Measurements from ENCODE around the gene PCBP3. TPM values are rescaled to one million over a fixed set of nuclear protein-coding genes. Genes with fewer than 3 reads are reported as not detected.

Gene PCBP3
- total and polyA plus RNA-seq, 2 of the 8 experiments (the other 6 are each of a cell fraction or from before 2014, with no cell fraction given), result 3.5 to 6.3 TPM

DNA sequence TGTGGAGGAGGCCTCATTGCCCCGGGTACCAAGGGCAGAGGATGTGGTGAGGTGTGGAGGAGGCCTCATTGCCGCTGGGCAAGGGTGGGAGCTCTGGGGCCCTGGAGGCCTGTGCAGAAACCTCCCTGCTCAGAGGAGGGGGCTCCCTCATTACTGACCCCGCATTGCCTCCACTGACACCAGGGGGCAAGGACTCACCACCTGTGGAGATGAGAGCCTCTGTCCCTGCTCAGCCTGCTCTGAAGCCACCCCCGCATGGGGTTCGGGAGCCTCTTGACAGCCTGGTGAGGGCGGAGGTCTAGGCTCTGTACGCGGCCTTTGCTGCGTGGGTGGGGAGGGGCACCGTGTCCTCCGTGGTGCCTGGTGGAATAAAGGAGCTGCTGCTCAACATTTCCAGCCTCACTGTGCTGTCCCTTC, 243.1 kb downstream of the PCBP3 start:
- Histone ChIP-seq H3K18ac (ENCODE audit: extremely low read depth, low read length) (no peak overlapping the region), H3K4me1 (replicated peaks in 1 of 4; ENCODE audit: control insufficient read depth in 3 of 4, insufficient read depth in 4 of 4, low read length in 3 of 4) (no peaks in the 10 kb centered on the region), H3K23me2 (ENCODE audit: low read depth, low read length) (no peaks in the 10 kb centered on the region), H2BK120ac (replicated peaks; ENCODE audit: low read depth, low read length) (no peak overlapping the region), H3K4ac (replicated peaks; ENCODE audit: insufficient read length, low read depth, low read length) (no peak overlapping the region), H3K27me3 (replicated peaks in 1 of 4; ENCODE audit: control insufficient read depth in 3 of 4, extremely low read depth in 1 of 4, insufficient read depth in 3 of 4, low read length in 3 of 4) (no peaks in the 10 kb centered on the region), H2BK12ac (ENCODE audit: low read depth, low read length) (no peak overlapping the region), H3K14ac (ENCODE audit: insufficient read length) (no peak overlapping the region), H3K4me2 (ENCODE audit: insufficient read depth in 1 of 2, low read depth in 2 of 2, low read length in 2 of 2) (no peak overlapping the region), H3K79me2 (ENCODE audit: control insufficient read depth in 1 of 2, insufficient read depth in 2 of 2, low read length in 2 of 2) (no peaks in the 10 kb centered on the region), H4K8ac (ENCODE audit: extremely low read depth, insufficient read depth, low read length) (no peak overlapping the region), H2AFZ (ENCODE audit: low read length) (no peak overlapping the region), H4K91ac (replicated peaks; ENCODE audit: insufficient read length, low read length) (no peak overlapping the region), H3K79me1 (ENCODE audit: low read depth, low read length) (no peaks in the 10 kb centered on the region; the same call in 1 of the 2 replicates), H2BK5ac (ENCODE audit: low read depth, low read length) (no peak overlapping the region), H4K5ac (ENCODE audit: insufficient read length, low read depth, low read length) (no peak overlapping the region), H3K23ac (ENCODE audit: insufficient read length) (no peak overlapping the region), H2BK15ac (ENCODE audit: low read length) (no peak overlapping the region), H3K27ac (ENCODE audit: low read depth, low read length) (no peak overlapping the region), H4K20me1 (replicated peaks in 1 of 2; ENCODE audit: control insufficient read depth in 1 of 2, insufficient read depth in 2 of 2, low read length in 2 of 2) (no peaks in the 10 kb centered on the region), H2BK20ac (ENCODE audit: low read length) (no peak overlapping the region), H3K9ac (replicated peaks in 1 of 4; ENCODE audit: extremely low read depth in 1 of 4, low read depth in 3 of 4, low read length in 3 of 4) (no peak overlapping the region), H2AK5ac (ENCODE audit: low read depth, low read length) (no peak overlapping the region), H3K4me3 (ENCODE audit: extremely low read depth in 1 of 4, insufficient read depth in 2 of 4, low read depth in 3 of 4, low read length in 4 of 4) (no peak overlapping the region), H3K56ac (replicated peaks; ENCODE audit: insufficient read length, low read depth, low read length) (no peak overlapping the region), H3K36me3 (ENCODE audit: control insufficient read depth in 2 of 4, insufficient read depth in 4 of 4, low read length in 3 of 4) (no peaks in the 10 kb centered on the region), H3K9me3 (ENCODE audit: insufficient read depth in 2 of 2, low read depth in 1 of 2, low read length in 1 of 2) (no peaks in the 10 kb centered on the region)
- WGBS, 2 experiments (ENCODE audit: extremely low coverage in 1 of 2, insufficient coverage in 1 of 2, insufficient read length in 1 of 2, insufficient replicate concordance in 2 of 2, low coverage in 1 of 2, low lambda C conversion rate in 2 of 2, missing lambda C conversion rate in 1 of 2), result 88% methylated on average over 11 of the region's 11 CpGs; no CpG with 5 or more reads in 1 of the 2 experiments
- POLR2A ChIA-PET (ENCODE audit: partially characterized antibody), result no interaction called here
- FAIRE-seq (no peak), DNase-seq (ENCODE audit: low read depth in 1 of 2, low spot score in 2 of 2) (no peak)
- CTCF ChIA-PET (ENCODE audit: partially characterized antibody), result interaction anchor here (1.2 to 3.8 kb wide), 3 partner anchors 36 to 136 kb away, joined by 3 to 26 read pairs (median 4); no protein-coding TSS in a partner anchor
- no peak for TF ChIP-seq JUN (IDR thresholded peaks at IDR 0.05; ENCODE audit: low read depth, low read length)
- TF ChIP-seq EZH2 (IDR thresholded peaks at IDR 0.05; ENCODE audit: low read depth, low read length, severe bottlenecking), result no peak
- TF ChIP-seq KDM4A (IDR thresholded peaks at IDR 0.05; ENCODE audit: low read depth, low read length, severe bottlenecking), result no peak
- TF ChIP-seq ATF3 (IDR thresholded peaks at IDR 0.05; ENCODE audit: insufficient read depth, low read depth, low read length), result no peak
- TF ChIP-seq EP300 (IDR thresholded peaks at IDR 0.05; ENCODE audit: borderline replicate concordance in 1 of 2, low read depth in 2 of 2, low read length in 2 of 2), result no peak
- no peak for TF ChIP-seq CREB1 (IDR thresholded peaks at IDR 0.05)
- TF ChIP-seq, protein P1, sequence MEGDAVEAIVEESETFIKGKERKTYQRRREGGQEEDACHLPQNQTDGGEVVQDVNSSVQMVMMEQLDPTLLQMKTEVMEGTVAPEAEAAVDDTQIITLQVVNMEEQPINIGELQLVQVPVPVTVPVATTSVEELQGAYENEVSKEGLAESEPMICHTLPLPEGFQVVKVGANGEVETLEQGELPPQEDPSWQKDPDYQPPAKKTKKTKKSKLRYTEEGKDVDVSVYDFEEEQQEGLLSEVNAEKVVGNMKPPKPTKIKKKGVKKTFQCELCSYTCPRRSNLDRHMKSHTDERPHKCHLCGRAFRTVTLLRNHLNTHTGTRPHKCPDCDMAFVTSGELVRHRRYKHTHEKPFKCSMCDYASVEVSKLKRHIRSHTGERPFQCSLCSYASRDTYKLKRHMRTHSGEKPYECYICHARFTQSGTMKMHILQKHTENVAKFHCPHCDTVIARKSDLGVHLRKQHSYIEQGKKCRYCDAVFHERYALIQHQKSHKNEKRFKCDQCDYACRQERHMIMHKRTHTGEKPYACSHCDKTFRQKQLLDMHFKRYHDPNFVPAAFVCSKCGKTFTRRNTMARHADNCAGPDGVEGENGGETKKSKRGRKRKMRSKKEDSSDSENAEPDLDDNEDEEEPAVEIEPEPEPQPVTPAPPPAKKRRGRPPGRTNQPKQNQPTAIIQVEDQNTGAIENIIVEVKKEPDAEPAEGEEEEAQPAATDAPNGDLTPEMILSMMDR (IDR thresholded peaks at IDR 0.05; ENCODE audit: control extremely low read depth in 1 of 3, insufficient read depth in 1 of 3, low read depth in 1 of 3, low read length in 3 of 3), result no peak
- TF ChIP-seq NRF1 (IDR thresholded peaks at IDR 0.05; ENCODE audit: low read depth, low read length), result no peak
- no peak for TF ChIP-seq BRCA1 (IDR thresholded peaks at IDR 0.05; ENCODE audit: low read depth, low read length)
- TF ChIP-seq HDAC6 (IDR thresholded peaks at IDR 0.05; ENCODE audit: low read depth, low read length), result no peak
- TF ChIP-seq KDM5A (IDR thresholded peaks at IDR 0.05; ENCODE audit: low read length), result no peak
